Measurements from ENCODE around the gene MICB. TPM values are rescaled to one million over a fixed set of nuclear protein-coding genes. Genes with fewer than 3 reads are reported as not detected.

Gene MICB
- total and polyA plus RNA-seq, 12 donors, result 0.66 to 4.3 (median 1.4) TPM

GRCh38 chr6:31541658-31542521 lies 43.9 kb downstream of the MICB start, which contains the start of gene DDX39B:
Gene DDX39B (minus strand): TSS chr6:31542003. CDS start chr6:31540532, 1,471 bp downstream.
- H3K9me3 ChIP-seq, result no peaks in the 10 kb centered on the region
- 0% methylated on average over 43 of the region's 43 CpGs for WGBS, 2 donors
- ATAC-seq (peak; percentile 93 to 96 (median 94)), DNase-seq (peak; percentile 93 to 96)
- TF ChIP-seq CTCF (IDR thresholded peaks at IDR 0.05), result no peak
- peak within 1 kb of the TSS; percentile 42 to 87 (median 73) for H3K4me3 ChIP-seq
- intact Hi-C loops (cut with DNase I), result loop anchor here in 6 of 10 donors (2.0 to 10.0 kb wide), 8 partner anchors 43 to 413 kb away; partner anchors contain the start of genes MICB (in 4 of the 6), NELFE (in 3 of the 6), SKIC2 (in 3 of the 6) and CSNK2B (in 1 of the 6)
- H3K27me3 ChIP-seq, result no peaks in the 10 kb centered on the region
- peak within 1 kb of the TSS; percentile 81 to 100 (median 93) for H3K27ac ChIP-seq
- peaks cover 22 to 55% (median 41%) of the 10 kb centered on the region in 9 donors for H3K4me1 ChIP-seq
- peaks cover 0 to 36% (median 28%) of the 10 kb centered on the region in 9 donors for H3K36me3 ChIP-seq

GRCh38 chr6:31543639-31544038 lies 45.7 kb downstream of the MICB start:
- intact Hi-C loops (cut with DNase I), result loop anchor here in 6 of 10 donors (2.0 to 10.0 kb wide), 7 partner anchors 46 to 411 kb away; partner anchors contain the start of genes MICB (in 3 of the 6), NELFE (in 3 of the 6), SKIC2 (in 3 of the 6) and CSNK2B (in 1 of the 6)
- 93 to 98% methylated on average over 6 of the region's 6 CpGs for WGBS, 2 donors
- peaks cover 0 to 19% (median 18%) of the 10 kb centered on the region in 9 donors for H3K36me3 ChIP-seq

GRCh38 chr6:31544676-31545075 lies 46.7 kb downstream of the MICB start:
- Histone ChIP-seq H3K27me3 (no peaks in the 10 kb centered on the region), H3K36me3 (peaks cover 0 to 19% (median 14%) of the 10 kb centered on the region in 9 donors), H3K4me1 (peaks cover 19 to 56% (median 37%) of the 10 kb centered on the region in 9 donors), H3K4me3 (no peak overlapping the region), H3K9me3 (no peaks in the 10 kb centered on the region), H3K27ac (no peak overlapping the region)
- 83 to 85% methylated on average over 2 of the region's 2 CpGs for WGBS, 2 donors
- TF ChIP-seq CTCF (IDR thresholded peaks at IDR 0.05), result no peak
- ATAC-seq, result no peak
- intact Hi-C loops (cut with DNase I), result loop anchor here in 8 of 10 donors (5.0 to 10.0 kb wide), 10 partner anchors 38 to 410 kb away; partner anchors contain the start of genes LTB (in 4 of the 8), MICB (in 3 of the 8), NELFE (in 3 of the 8) and SKIC2 (in 3 of the 8)
- no peak for DNase-seq

More at GRCh38 chr6:31543639-31544038, 45.7 kb downstream of the MICB start:
- ATAC-seq (no peak), DNase-seq (no peak)
- Histone ChIP-seq H3K4me3 (no peak overlapping the region), H3K9me3 (no peaks in the 10 kb centered on the region), H3K27ac (peak overlapping the region in 7 of 10 donors; percentile 81 to 100 (median 93)), H3K27me3 (no peaks in the 10 kb centered on the region), H3K4me1 (peaks cover 27 to 57% (median 45%) of the 10 kb centered on the region in 9 donors)
- TF ChIP-seq CTCF (IDR thresholded peaks at IDR 0.05), result no peak

GRCh38 chr6:31545291-31545690 lies 47.3 kb downstream of the MICB start:
- Histone ChIP-seq H3K4me1 (peaks cover 13 to 49% (median 31%) of the 10 kb centered on the region in 9 donors), H3K27me3 (no peaks in the 10 kb centered on the region), H3K27ac (no peak overlapping the region), H3K9me3 (no peaks in the 10 kb centered on the region), H3K4me3 (no peak overlapping the region), H3K36me3 (peaks cover 0 to 19% (median 8%) of the 10 kb centered on the region in 9 donors)
- DNase-seq (no peak), ATAC-seq (no peak)
- WGBS, 2 donors, result 77 to 92% methylated on average over 7 of the region's 7 CpGs
- intact Hi-C loops (cut with DNase I), result loop anchor here in 8 of 10 donors (5.0 to 10.0 kb wide), 7 partner anchors 37 to 410 kb away; partner anchors contain the start of genes LTB (in 4 of the 8), NELFE (in 3 of the 8), SKIC2 (in 3 of the 8) and AIF1 (in 2 of the 8)
- no peak for TF ChIP-seq CTCF (IDR thresholded peaks at IDR 0.05)
